Smooth muscle cell (in vitro differentiated cells): ENCODE measurements around the gene PHF19. TPM values are rescaled to one million over a fixed set of nuclear protein-coding genes. Genes with fewer than 3 reads are reported as not detected.
A peak's percentile ranks its signal among the peaks of the same experiment; 100 is the strongest.

Source experiments
- DNase-seq: peaks from one replicate; lab custom pipeline; 2025; ENCODE audit not compliant: unreplicated experiment; lab: John Stamatoyannopoulos, UW
- H2AFZ ChIP-seq: fragments of 200-600 bp; sonication (generic); 2 replicates; pipeline ENCODE4 v1.6.0; 2016; ENCODE audit warnings: antibody characterized with exemption, low read depth, mild to moderate bottlenecking
- H3F3A ChIP-seq: fragments of 200-600 bp; sonication (generic); 2 replicates; pipeline ENCODE4 v1.6.0; 2017; ENCODE audit warnings: antibody characterized with exemption, low read depth
- H3K27ac ChIP-seq: fragments of 200-600 bp; sonication (generic); 2 replicates; pipeline ENCODE4 v1.5.1; 2016; ENCODE audit warnings: low read depth, mild to moderate bottlenecking
- H3K27me3 ChIP-seq: fragments of 200-600 bp; sonication (generic); 2 replicates; pipeline ENCODE4 v1.6.1; 2016; ENCODE audit warnings: low read depth, mild to moderate bottlenecking
- H3K36me3 ChIP-seq: fragments of 200-600 bp; sonication (generic); 2 replicates; pipeline ENCODE4 v1.5.1; 2016; ENCODE audit warnings: low read depth
- H3K4me1 ChIP-seq: fragments of 200-600 bp; sonication (generic); 2 replicates; pipeline ENCODE4 v1.5.1; 2016; ENCODE audit warnings: low read depth
- H3K4me2 ChIP-seq: fragments of 200-600 bp; sonication (generic); 2 replicates; pipeline ENCODE4 v1.6.0; 2016; ENCODE audit warnings: mild to moderate bottlenecking
- H3K4me3 ChIP-seq: fragments of 200-600 bp; sonication (generic); 2 replicates; pipeline ENCODE4 v1.5.1; 2016; ENCODE audit warnings: mild to moderate bottlenecking
- H3K79me2 ChIP-seq: fragments of 200-600 bp; sonication (generic); 2 replicates; pipeline ENCODE4 v1.6.0; 2016; ENCODE audit warnings: low read depth, mild to moderate bottlenecking
- H3K9ac ChIP-seq: fragments of 200-600 bp; sonication (generic); 2 replicates; pipeline ENCODE4 v1.6.0; 2016; ENCODE audit warnings: low read depth
- H3K9me3 ChIP-seq: fragments of 200-600 bp; sonication (generic); replicated peaks from 2 replicates; pipeline ENCODE4 v1.5.1; 2016; ENCODE audit warnings: low read depth
- H4K20me1 ChIP-seq: fragments of 200-600 bp; sonication (generic); 2 replicates; pipeline ENCODE4 v1.6.0; 2016; ENCODE audit warnings: low read depth
- CTCF ChIP-seq: fragments of 200-600 bp; sonication (generic); IDR thresholded peaks from 2 replicates; pipeline ENCODE4 v1.5.1; 2017; ENCODE audit warnings: borderline replicate concordance, mild to moderate bottlenecking, antibody characterized with exemption; ENCODE audit not compliant: insufficient read depth, poor library complexity, severe bottlenecking
- WGBS: methylation state at CpG from one replicate; pipeline ENCODE4 v1.1.7; 2016; ENCODE audit warnings: low lambda C conversion rate; 5-methylcytosine and 5-hydroxymethylcytosine counted together
- polyA plus RNA-seq: library from polyadenylated mRNA; unstranded; fragments of >200 nt; fragmentation: Nextera tagmentation; extraction: Ambion mirVana; gene quantifications from 2 replicates; pipeline ENCODE4 v1.2.1, GENCODE V29; 2016
- total RNA-seq: library from RNA; depleted of rRNA; stranded (reverse); fragments of >200 nt; gene quantifications from 2 replicates; pipeline ENCODE4 v1.2.3, GENCODE V29; 2014

PHF19 gene
- total RNA-seq = 18.2 and 19.3 TPM in 2 replicates
- 14.1 and 16.0 TPM in 2 replicates for polyA plus RNA-seq

GRCh38 chr9:120876842-120877240 lies at the start of gene PHF19:
TSS of gene PHF19 (minus strand) at chr9:120877188. CDS start at chr9:120874741, 2,447 bp downstream.
- Histone ChIP-seq H4K20me1 (no peaks in the 10 kb centered on the region), H3K27me3 (no peaks in the 10 kb centered on the region), H3K9me3 (no peaks in the 10 kb centered on the region), H3K27ac (peak within 1 kb of the TSS; percentile 60), H3K4me1 (peaks cover 5% of the 10 kb centered on the region), H3K4me2 (peak within 1 kb of the TSS; percentile 92), H3K36me3 (no peaks in the 10 kb centered on the region), H2AFZ (peak within 1 kb of the TSS; percentile 92), H3F3A (no peaks in the 10 kb centered on the region), H3K4me3 (peak within 1 kb of the TSS; percentile 93), H3K9ac (peak within 1 kb of the TSS; percentile 75), H3K79me2 (no peaks in the 10 kb centered on the region)
- WGBS = 0% methylated on average over 3 of the region's 45 CpGs
- no peak for DNase-seq
- peak; percentile 7 for TF ChIP-seq CTCF

- TF ChIP-seq CTCF = no peak
- Histone ChIP-seq H3F3A (peaks cover 38% of the 10 kb centered on the region), H3K36me3 (no peaks in the 10 kb centered on the region), H3K4me1 (peaks cover 30% of the 10 kb centered on the region), H4K20me1 (no peaks in the 10 kb centered on the region), H3K4me3 (no peak within 1 kb of the TSS), H3K4me2 (peak within 1 kb of the TSS; percentile 68), H3K27me3 (no peaks in the 10 kb centered on the region), H3K9me3 (no peaks in the 10 kb centered on the region), H3K9ac (peak within 1 kb of the TSS; percentile 86), H2AFZ (no peak within 1 kb of the TSS), H3K27ac (peak within 1 kb of the TSS; percentile 97), H3K79me2 (no peaks in the 10 kb centered on the region)
- WGBS = 59% methylated on average over 6 of the region's 6 CpGs
- no peak for DNase-seq
Measured at GRCh38 chr9:120926397-120926928, 49.5 kb upstream of the PHF19 start, which contains the start of gene TRAF1. TSS of gene TRAF1 (minus strand) at chr9:120926796. CDS start at chr9:120926075, 721 bp downstream.

GRCh38 chr9:120925535-120926396 lies 48.8 kb upstream of the PHF19 start:
- H3K4me2 ChIP-seq = peak overlapping the region; percentile 68
- no peak overlapping the region for H2AFZ ChIP-seq
- H3F3A ChIP-seq = peaks cover 34% of the 10 kb centered on the region
- H3K36me3 ChIP-seq = no peaks in the 10 kb centered on the region
- no peaks in the 10 kb centered on the region for H3K9me3 ChIP-seq
- no peaks in the 10 kb centered on the region for H4K20me1 ChIP-seq
- peak; percentile 48 for DNase-seq
- WGBS = 31% methylated on average over 13 of the region's 13 CpGs
- H3K4me1 ChIP-seq = peaks cover 24% of the 10 kb centered on the region
- H3K79me2 ChIP-seq = no peaks in the 10 kb centered on the region
- peak overlapping the region; percentile 86 for H3K9ac ChIP-seq
- H3K27ac ChIP-seq = peak overlapping the region; percentile 97
- no peaks in the 10 kb centered on the region for H3K27me3 ChIP-seq
- no peak for TF ChIP-seq CTCF
- H3K4me3 ChIP-seq = no peak overlapping the region
